ENCODE data around the gene NDUFS4.
"Not testable (repeated sequence)": the region's sequence is repeated elsewhere in the genome, so short reads cannot be mapped to it uniquely, and the experiment has no call there.

The NDUFS4 gene

GRCh38 chr5:53649352-53649751, 88.9 kb downstream of the NDUFS4 start:
- no peak overlapping the region for H3K27ac ChIP-seq
- TF ChIP-seq, protein P1, sequence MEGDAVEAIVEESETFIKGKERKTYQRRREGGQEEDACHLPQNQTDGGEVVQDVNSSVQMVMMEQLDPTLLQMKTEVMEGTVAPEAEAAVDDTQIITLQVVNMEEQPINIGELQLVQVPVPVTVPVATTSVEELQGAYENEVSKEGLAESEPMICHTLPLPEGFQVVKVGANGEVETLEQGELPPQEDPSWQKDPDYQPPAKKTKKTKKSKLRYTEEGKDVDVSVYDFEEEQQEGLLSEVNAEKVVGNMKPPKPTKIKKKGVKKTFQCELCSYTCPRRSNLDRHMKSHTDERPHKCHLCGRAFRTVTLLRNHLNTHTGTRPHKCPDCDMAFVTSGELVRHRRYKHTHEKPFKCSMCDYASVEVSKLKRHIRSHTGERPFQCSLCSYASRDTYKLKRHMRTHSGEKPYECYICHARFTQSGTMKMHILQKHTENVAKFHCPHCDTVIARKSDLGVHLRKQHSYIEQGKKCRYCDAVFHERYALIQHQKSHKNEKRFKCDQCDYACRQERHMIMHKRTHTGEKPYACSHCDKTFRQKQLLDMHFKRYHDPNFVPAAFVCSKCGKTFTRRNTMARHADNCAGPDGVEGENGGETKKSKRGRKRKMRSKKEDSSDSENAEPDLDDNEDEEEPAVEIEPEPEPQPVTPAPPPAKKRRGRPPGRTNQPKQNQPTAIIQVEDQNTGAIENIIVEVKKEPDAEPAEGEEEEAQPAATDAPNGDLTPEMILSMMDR (conservative IDR thresholded peaks at IDR 0.05) = no peak
- no peak for TF ChIP-seq ZFX (IDR thresholded peaks at IDR 0.05)

- H3K27ac ChIP-seq = not testable (repeated sequence)
Observed at GRCh38 chr5:53660573-53660972, 100.1 kb downstream of the NDUFS4 start.

GRCh38 chr5:53665313-53665712, 104.9 kb downstream of the NDUFS4 start:
- H3K27ac ChIP-seq = not testable (repeated sequence)

- TF ChIP-seq, protein P1 (conservative IDR thresholded peaks at IDR 0.05) = no peak
- TF ChIP-seq ZFX (IDR thresholded peaks at IDR 0.05) = no peak
- no peak overlapping the region for H3K27ac ChIP-seq
Observed at GRCh38 chr5:53667621-53668020, 107.2 kb downstream of the NDUFS4 start.

DNA sequence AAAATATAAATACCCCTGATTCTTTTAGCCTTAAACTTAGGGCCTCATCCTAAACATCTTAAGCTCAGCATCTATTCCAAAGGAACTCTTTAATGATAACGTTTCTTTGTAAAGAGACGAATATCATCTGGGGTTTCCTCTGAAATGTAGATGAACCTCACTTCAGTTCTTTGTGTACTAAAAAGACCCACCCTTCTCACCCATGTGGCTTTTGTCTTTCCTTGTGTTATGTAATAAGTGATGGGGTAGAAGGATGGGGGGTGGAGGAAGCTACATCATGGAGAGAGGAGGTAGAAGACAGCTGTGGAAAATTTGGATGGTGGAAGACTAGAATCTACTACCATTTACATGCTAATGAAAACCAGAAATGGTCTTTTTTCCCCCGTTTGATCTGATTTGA, 111.0 kb downstream of the NDUFS4 start:
- no peak for TF ChIP-seq ZFX (IDR thresholded peaks at IDR 0.05)
- TF ChIP-seq, protein P1 (conservative IDR thresholded peaks at IDR 0.05) = no peak
- no peak overlapping the region for H3K27ac ChIP-seq

DNA sequence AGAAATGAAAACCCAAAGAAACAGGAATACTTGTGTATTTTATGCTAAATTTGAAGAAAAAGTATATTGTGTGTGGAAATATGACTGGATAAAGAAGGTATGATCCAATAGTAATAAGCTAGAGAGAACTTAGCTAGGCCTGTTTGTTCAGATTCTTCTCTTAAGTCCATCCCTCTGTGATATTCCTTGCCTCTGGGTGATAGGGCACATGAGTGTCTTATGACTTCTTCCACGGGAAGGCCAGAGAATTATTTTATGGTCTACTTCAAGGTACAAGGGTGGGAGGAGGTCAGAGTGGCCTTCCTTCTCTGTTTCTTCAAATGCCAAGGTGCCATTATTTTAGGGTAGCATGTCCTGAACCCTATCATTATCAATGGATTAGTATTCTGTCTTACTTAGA, 113.7 kb downstream of the NDUFS4 start:
- no peak overlapping the region for H3K27ac ChIP-seq
- TF ChIP-seq, protein P1 (conservative IDR thresholded peaks at IDR 0.05) = no peak
- TF ChIP-seq ZFX (IDR thresholded peaks at IDR 0.05) = no peak

GRCh38 chr5:53677632-53678031, 117.2 kb downstream of the NDUFS4 start:
- no peak for TF ChIP-seq ZFX (IDR thresholded peaks at IDR 0.05)
- TF ChIP-seq, protein P1 (conservative IDR thresholded peaks at IDR 0.05) = no peak

DNA sequence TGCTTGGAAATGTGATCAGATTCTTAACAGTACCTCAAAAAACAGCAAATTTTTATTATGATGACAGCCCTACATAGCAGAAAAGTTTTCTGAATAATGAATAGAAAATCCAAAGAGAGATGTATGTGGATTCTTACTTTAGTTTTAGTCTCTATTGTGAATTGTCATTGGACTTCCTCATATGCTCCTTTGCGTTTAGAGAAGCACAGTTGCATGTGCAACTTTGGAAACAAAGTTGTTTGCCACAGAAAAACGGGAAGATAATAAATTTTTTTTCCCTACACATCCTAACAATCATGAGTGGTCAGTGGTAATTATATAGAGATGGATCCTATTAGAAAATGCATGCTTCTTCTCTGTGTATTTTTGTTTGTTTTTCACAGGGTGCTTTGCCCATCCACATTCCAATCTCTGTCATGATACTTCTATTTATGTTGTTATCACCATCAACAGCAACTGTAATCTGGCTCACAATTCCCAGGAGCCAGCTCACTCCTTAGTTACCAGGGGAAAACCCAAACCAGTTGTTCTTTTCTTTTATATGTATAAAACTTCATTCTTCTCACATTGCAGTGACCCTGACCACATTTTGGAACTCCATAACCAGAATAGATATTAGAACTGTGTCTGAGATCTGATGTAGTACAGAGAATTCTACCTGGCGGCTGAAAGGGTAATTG, 118.7 kb downstream of the NDUFS4 start:
- TF ChIP-seq, protein P1 (conservative IDR thresholded peaks at IDR 0.05) = no peak
- TF ChIP-seq ZFX (IDR thresholded peaks at IDR 0.05) = no peak
- no peak overlapping the region for H3K27ac ChIP-seq

More at GRCh38 chr5:53677632-53678031, 117.2 kb downstream of the NDUFS4 start:
- H3K27ac ChIP-seq = no peak overlapping the region
